ENCODE data around the gene RAB26.

- TF ChIP-seq CTCF (IDR thresholded peaks at IDR 0.05 in 8 of 11, conservative IDR thresholded peaks at IDR 0.05 in 3 of 11) = no peak
- TF ChIP-seq POLR2AphosphoS5 (IDR thresholded peaks at IDR 0.05) = no peak
Observed at GRCh38 chr16:2179107-2179501, 30.7 kb downstream of the RAB26 start.
